H1 (cell line): ENCODE data around the gene TPRN. TPM values are rescaled to one million over a fixed set of nuclear protein-coding genes. Genes with fewer than 3 reads are reported as not detected.

Experiments
- CHD2 ChIP-seq: IDR thresholded peaks from 2 replicates; pipeline ENCODE4 v1.6.1; 2012; ENCODE audit warnings: low read length, improper control_type of control experiment
- CHD7 ChIP-seq: fragments of 300-600 bp; sonication (generic); IDR thresholded peaks from 2 replicates; pipeline ENCODE4 v1.7.1; 2012; ENCODE audit warnings: low read length, moderate library complexity, mild to moderate bottlenecking, inconsistent platforms; ENCODE audit not compliant: insufficient replicate concordance
- CREB1 ChIP-seq: IDR thresholded peaks from 2 replicates; pipeline ENCODE4 v1.6.1; 2012; ENCODE audit warnings: inconsistent platforms
- NANOG ChIP-seq: IDR thresholded peaks from 2 replicates; pipeline ENCODE4 v1.6.1; 2011; ENCODE audit warnings: low read length, low read depth, mild to moderate bottlenecking, inconsistent platforms; ENCODE audit not compliant: insufficient read depth, poor library complexity, severe bottlenecking
- SAP30 ChIP-seq: fragments of 300-600 bp; sonication (generic); IDR thresholded peaks from 2 replicates; pipeline ENCODE4 v1.7.1; 2012; ENCODE audit warnings: low read length, moderate library complexity, mild to moderate bottlenecking, inconsistent platforms; ENCODE audit not compliant: insufficient read depth, insufficient replicate concordance
- SP4 ChIP-seq: IDR thresholded peaks from 2 replicates; pipeline ENCODE4 v1.6.1; 2012; ENCODE audit warnings: low read length, inconsistent platforms
- polyA plus RNA-seq, 7 experiments: library from polyadenylated mRNA; depleted of rRNA in 3 of 7; stranded (reverse) in 5 of 7; unstranded in 2 of 7; fragments of >200 nt in 5 of 7; fragments of 200-250 nt in 2 of 7; gene quantifications; 1 replicate in 5 of 7; 2 replicates in 1 of 7; 4 replicates in 1 of 7; pipeline versions ENCODE4 v1.2.1 to v1.2.3, GENCODE V29; 2011 to 2013; ENCODE audit warnings: missing spikeins in 2 of 7, mixed read lengths in 2 of 7
- total RNA-seq: library from RNA; stranded (reverse); fragmentation: NEBNext Ultra II Directional; extraction: Animal tissue kit (Norgen Biotek cat#: 25700); gene quantifications from 2 replicates; pipeline ENCODE4 v1.2.1, GENCODE V29; 2021

The TPRN gene
- total and polyA plus RNA-seq, 2 of the 8 experiments (the other 6 are each of a cell fraction or from before 2014, with no cell fraction given): 9.7 to 23.2 TPM

- TF ChIP-seq CHD7 (no peak), SP4 (no peak), NANOG (no peak), CHD2 (no peak), CREB1 (no peak), SAP30 (no peak)
- TF ChIP-seq, all 59 proteins: peak for 0
Observed at GRCh38 chr9:137147793-137148160, 52.8 kb downstream of the TPRN start (continued).
